Glomerular visceral epithelial cell (primary cell): ENCODE measurements around the gene RABGAP1L.
A peak's percentile ranks its signal among the peaks of the same experiment; 100 is the strongest.

Source experiments
- DNase-seq: peaks from one replicate; pipeline ENCODE4 v3.0.0-alpha.2; 2016; ENCODE audit errors: extremely low spot score

The RABGAP1L gene

GRCh38 chr1:174958396-174958795, 799.1 kb downstream of the RABGAP1L start:
- DNase-seq, result no peak

GRCh38 chr1:174960362-174960761, 801.0 kb downstream of the RABGAP1L start:
- DNase-seq, result no peak

GRCh38 chr1:174963529-174964125, 804.3 kb downstream of the RABGAP1L start:
- no peak for DNase-seq

- no peak for DNase-seq
Measured at GRCh38 chr1:174964261-174964971, 805.1 kb downstream of the RABGAP1L start.

- no peak for DNase-seq
Measured at GRCh38 chr1:174964972-174965361, 805.6 kb downstream of the RABGAP1L start.

GRCh38 chr1:174965362-174966007, 806.2 kb downstream of the RABGAP1L start:
- DNase-seq, result no peak

GRCh38 chr1:174966008-174966572, 806.8 kb downstream of the RABGAP1L start:
- no peak for DNase-seq

- no peak for DNase-seq
Measured at GRCh38 chr1:174967845-174968705, 808.8 kb downstream of the RABGAP1L start.

GRCh38 chr1:174968750-174969244, 809.5 kb downstream of the RABGAP1L start:
- peak; percentile 66 for DNase-seq

- peak; percentile 38 for DNase-seq
Measured at GRCh38 chr1:174969977-174970376, 810.7 kb downstream of the RABGAP1L start.

GRCh38 chr1:174971466-174971865, 812.1 kb downstream of the RABGAP1L start:
- DNase-seq, result no peak

GRCh38 chr1:174971902-174972301, 812.6 kb downstream of the RABGAP1L start:
- no peak for DNase-seq

GRCh38 chr1:174974711-174975119, 815.4 kb downstream of the RABGAP1L start:
- no peak for DNase-seq

GRCh38 chr1:174975764-174976163, 816.4 kb downstream of the RABGAP1L start:
- no peak for DNase-seq

GRCh38 chr1:174976436-174977108, 817.3 kb downstream of the RABGAP1L start:
- DNase-seq, result no peak

- DNase-seq, result peak; percentile 40
Measured at GRCh38 chr1:174982971-174983689, 823.8 kb downstream of the RABGAP1L start.

- DNase-seq, result no peak
Measured at GRCh38 chr1:174984952-174985351, 825.6 kb downstream of the RABGAP1L start.

- DNase-seq, result no peak
Measured at GRCh38 chr1:174988539-174988938, 829.2 kb downstream of the RABGAP1L start.

GRCh38 chr1:174988986-174989385, 829.7 kb downstream of the RABGAP1L start:
- DNase-seq, result no peak

GRCh38 chr1:174989536-174990220, 830.4 kb downstream of the RABGAP1L start:
- DNase-seq, result no peak
